Cardiac fibroblast (primary cell): ENCODE results near the gene FBP1.

Experiments used
- DNase-seq, 2 donors: peaks; one replicate each; pipeline versions ENCODE4 v3.0.0 to v3.0.0-alpha.2; 2010; ENCODE audit warnings: low read depth in 2 of 2
- H3K4me3 ChIP-seq, 2 donors: replicated peaks in 1 of 2; 1 replicate in 1 of 2; 2 replicates in 1 of 2; pipeline ENCODE4 v1.5.1; 2011; ENCODE audit warnings: low read depth in 2 of 2, low read length in 2 of 2, mild to moderate bottlenecking in 2 of 2, moderate library complexity in 1 of 2
- CTCF ChIP-seq: IDR thresholded peaks from one replicate; pipeline ENCODE4 v1.5.1; 2011; ENCODE audit warnings: low read depth, mild to moderate bottlenecking, low read length, inconsistent platforms

The FBP1 gene

DNA sequence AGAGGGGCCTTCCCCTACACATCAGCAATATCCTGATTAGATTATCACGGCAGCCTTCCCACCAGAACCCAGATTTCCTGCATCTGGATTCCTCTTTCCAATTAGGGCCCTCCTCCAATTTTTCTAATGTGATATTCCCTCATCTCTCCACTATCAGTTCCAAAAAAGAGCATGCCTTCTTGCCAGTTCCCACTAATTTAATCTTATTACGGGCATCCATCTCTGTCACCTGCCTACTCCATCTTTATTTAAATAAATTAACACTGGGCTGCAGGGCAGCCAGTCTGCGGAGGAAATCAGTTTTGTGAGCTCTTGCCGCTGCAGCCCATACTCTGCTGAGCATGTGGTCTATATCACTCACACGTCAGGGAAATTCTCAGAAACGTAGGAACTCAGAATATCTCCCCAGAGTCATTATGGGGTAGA is 29.1 kb downstream of the FBP1 start:
- DNase-seq: no peak
- no peak for TF ChIP-seq CTCF
- H3K4me3 ChIP-seq: no peak overlapping the region

DNA sequence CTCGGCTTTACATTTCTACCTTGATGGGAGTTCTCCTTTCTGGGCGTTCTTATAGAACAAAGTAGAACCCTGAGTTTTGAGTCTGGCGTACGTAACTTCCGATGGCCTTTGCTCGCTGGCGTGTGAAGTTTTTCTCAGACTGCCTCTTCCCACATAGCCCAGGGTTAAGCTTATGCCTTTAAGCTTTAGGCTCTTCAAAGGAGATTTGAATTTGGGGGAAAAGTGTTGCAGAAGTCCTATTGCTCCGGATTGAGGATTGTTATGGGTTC is 32.0 kb downstream of the FBP1 start:
- no peak overlapping the region for H3K4me3 ChIP-seq
- DNase-seq: no peak
- TF ChIP-seq CTCF: no peak

DNA sequence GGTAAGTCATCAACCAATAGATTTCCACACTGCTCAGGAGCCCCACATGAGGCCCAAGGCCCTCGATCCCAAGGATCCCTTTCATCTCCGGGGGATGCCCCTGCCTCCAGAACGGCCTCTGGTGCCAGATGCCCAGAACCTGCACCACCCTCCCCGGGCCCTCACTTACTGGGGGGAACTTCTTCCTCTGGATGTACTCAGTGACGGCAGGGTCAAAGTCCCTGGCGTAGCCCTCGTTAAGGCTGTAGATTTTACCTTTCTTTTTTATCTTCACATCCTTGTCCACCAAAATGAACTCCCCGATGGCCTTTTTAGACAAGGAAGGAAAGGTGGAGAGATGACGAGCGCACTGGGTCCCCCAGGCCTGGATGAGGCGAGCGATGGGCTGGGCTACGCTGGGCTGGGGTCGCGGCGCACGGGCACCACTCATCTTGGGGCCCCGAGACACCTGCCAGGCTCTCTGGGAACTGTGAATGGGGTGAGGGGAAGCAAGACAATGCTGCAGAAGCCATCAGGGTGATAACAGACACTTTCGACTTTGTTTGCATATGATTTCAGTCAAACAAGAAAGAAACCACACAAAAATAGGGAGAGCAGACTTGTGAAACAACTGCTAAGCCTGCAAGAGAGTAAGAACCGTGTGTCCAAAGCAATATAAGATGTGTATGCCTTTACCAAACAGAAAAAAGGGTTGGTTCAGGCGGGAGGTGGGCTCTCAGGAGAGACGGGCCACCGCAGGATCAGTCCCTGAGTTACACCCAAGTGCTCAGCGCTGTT is 32.5 kb downstream of the FBP1 start:
- H3K4me3 ChIP-seq: no peak overlapping the region
- no peak for DNase-seq
- TF ChIP-seq CTCF: no peak

GRCh38 chr9:94603259-94604160 is 35.8 kb downstream of the FBP1 start:
- no peak overlapping the region for H3K4me3 ChIP-seq
- peak; percentile 73 to 84 for DNase-seq
- TF ChIP-seq CTCF: peak; percentile 70

- no peak overlapping the region for H3K4me3 ChIP-seq
- TF ChIP-seq CTCF: no peak
- DNase-seq: no peak
Observed at GRCh38 chr9:94602666-94603065, 36.7 kb downstream of the FBP1 start.

DNA sequence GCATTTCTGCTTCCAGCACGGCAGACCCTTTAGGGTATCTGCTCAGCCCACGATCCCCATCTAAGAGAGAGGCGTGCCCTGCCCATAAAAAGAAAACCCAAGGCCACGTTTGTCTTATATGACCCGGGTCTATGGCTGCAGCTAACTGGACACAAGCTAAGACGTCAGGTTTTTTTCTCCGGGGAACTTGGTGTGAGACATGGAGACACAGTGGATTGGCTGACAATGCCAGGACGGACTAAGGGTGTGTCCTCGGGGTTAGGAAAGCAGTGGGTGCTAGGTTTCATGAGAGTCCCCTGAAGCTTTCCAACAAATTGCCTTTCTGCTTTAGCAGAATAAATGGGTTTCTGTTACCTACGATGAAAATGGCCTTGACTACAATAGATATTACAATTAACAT is 38.6 kb downstream of the FBP1 start:
- no peak for TF ChIP-seq CTCF
- no peak overlapping the region for H3K4me3 ChIP-seq
- DNase-seq: no peak
